Central memory CD8-positive, alpha-beta T cell (primary cell): ENCODE data around the gene CYRIA.

Source experiments
- ATAC-seq: fragments of 150-1000 bp; cut with Tn5 transposase; replicated peaks from 2 replicates; pipeline ENCODE4 v1.10.0; 2022; ENCODE audit warnings: mild to moderate bottlenecking, moderate FRiP score, moderate number of reproducible peaks; ENCODE audit not compliant: poor library complexity, severe bottlenecking; ENCODE audit errors: extremely low read depth
- DNase-seq, 2 donors: peaks; one replicate each; pipeline ENCODE4 v3.0.0; 2021; ENCODE audit warnings: low spot score in 2 of 2
- H3K27ac Mint-ChIP-seq: one replicate; pipeline ENCODE4 v1.8.0; 2022; ENCODE audit warnings: low read depth, mild to moderate bottlenecking, moderate library complexity, mixed read lengths
- H3K27me3 Mint-ChIP-seq: one replicate; pipeline ENCODE4 v1.8.0; 2022; ENCODE audit warnings: mixed read lengths
- H3K36me3 Mint-ChIP-seq: one replicate; pipeline ENCODE4 v1.8.0; 2022; ENCODE audit warnings: mild to moderate bottlenecking, moderate library complexity, mixed read lengths; ENCODE audit not compliant: insufficient read depth
- H3K4me1 Mint-ChIP-seq: one replicate; pipeline ENCODE4 v1.8.0; 2022; ENCODE audit warnings: mixed read lengths
- H3K4me3 Mint-ChIP-seq: one replicate; pipeline ENCODE4 v1.8.0; 2022; ENCODE audit warnings: mild to moderate bottlenecking, moderate library complexity, mixed read lengths
- H3K9me3 Mint-ChIP-seq: one replicate; pipeline ENCODE4 v1.8.0; 2022; ENCODE audit warnings: mixed read lengths

CYRIA gene

DNA sequence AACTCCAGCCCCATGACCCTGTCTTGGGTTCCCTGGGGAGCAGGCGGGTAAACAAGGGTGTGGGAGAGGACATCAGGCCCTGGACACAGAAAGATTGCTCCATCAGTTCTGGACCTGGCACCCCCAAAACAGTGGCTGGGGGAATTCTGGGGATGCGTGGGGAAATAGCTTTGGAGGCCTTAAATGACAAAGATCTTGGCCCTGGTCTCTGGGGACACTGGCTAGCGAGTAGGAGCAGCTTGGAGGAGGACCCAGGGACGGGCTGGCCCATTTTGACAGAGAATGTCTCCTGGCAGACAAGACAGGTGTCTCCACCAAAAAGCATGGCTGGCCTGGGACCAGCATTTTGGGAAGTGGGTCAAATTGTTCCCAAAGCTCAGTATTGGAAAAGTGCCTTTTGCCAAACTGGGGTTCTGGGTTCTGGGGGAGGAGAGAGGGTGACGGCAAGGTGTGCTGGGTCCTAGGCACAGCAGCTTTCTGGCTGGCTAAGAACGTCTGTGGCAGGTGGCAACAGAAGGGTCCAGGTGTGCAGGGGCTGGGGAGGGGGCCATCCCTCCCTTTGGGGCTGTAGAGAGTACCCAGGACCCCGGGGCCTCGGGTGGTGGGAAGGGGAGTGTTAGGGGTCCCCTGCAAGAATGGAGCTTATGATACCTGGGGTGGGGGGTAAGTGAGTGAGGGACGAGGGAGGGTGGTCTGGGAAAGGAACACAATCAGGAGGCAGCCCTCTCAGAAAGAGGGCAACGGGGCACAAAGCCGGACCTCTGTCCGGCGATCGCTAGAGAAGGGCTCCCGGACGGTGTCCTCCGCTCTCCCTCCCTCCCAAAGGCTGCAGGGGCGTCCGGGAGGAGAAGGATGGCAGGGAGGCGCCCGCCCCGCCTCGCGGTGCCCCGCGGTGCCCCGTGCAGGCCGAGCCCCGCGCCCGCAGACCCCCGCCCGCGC is 556 bp downstream of the CYRIA start:
- DNase-seq (no peak), ATAC-seq (no peak)
- peak overlapping the region; percentile 82 for H3K4me3 Mint-ChIP-seq
- peaks cover 38% of the 10 kb centered on the region for H3K4me1 Mint-ChIP-seq
- H3K36me3 Mint-ChIP-seq = peaks cover 7% of the 10 kb centered on the region
- H3K9me3 Mint-ChIP-seq = no peaks in the 10 kb centered on the region
- peaks cover 50% of the 10 kb centered on the region for H3K27me3 Mint-ChIP-seq
- peak overlapping the region; percentile 92 for H3K27ac Mint-ChIP-seq

DNA sequence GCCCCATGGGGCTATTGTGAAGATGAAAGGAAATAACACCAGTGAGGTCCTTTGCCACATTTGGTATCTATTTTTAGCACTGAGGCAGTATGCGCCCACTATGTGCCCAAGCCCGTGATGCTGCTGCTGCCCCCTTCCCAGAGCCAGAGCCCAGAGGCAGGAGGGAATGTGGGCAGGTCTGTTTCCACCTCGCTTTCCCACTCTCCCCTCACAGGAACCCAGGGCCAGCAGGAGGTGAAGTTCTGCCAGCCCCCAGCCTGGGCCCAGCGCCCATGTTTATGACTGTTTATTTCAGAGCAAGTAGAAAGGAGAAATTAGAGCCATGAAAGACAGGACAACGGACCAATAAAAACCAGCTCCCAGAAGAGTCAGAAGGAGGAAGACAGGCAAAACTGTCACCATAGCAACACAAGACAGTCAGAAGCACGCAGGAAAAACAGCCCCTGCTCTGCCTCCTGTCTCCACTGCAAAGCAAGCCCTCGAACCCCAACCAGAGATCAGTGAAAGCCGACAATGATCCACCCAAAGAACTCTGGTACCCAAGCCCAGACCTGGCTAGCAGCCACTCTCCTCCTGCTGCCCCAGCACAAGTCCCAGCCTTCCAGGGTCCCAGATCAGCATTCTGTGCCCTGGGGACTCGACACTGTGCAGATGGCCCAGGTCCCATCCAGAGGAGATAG is 1.4 kb downstream of the CYRIA start:
- Mint-ChIP-seq H3K9me3 (no peaks in the 10 kb centered on the region), H3K27ac (peak overlapping the region; percentile 92), H3K4me3 (peak overlapping the region; percentile 82), H3K4me1 (peaks cover 38% of the 10 kb centered on the region), H3K36me3 (peaks cover 7% of the 10 kb centered on the region), H3K27me3 (peaks cover 50% of the 10 kb centered on the region)
- no peak for ATAC-seq
- no peak for DNase-seq

DNA sequence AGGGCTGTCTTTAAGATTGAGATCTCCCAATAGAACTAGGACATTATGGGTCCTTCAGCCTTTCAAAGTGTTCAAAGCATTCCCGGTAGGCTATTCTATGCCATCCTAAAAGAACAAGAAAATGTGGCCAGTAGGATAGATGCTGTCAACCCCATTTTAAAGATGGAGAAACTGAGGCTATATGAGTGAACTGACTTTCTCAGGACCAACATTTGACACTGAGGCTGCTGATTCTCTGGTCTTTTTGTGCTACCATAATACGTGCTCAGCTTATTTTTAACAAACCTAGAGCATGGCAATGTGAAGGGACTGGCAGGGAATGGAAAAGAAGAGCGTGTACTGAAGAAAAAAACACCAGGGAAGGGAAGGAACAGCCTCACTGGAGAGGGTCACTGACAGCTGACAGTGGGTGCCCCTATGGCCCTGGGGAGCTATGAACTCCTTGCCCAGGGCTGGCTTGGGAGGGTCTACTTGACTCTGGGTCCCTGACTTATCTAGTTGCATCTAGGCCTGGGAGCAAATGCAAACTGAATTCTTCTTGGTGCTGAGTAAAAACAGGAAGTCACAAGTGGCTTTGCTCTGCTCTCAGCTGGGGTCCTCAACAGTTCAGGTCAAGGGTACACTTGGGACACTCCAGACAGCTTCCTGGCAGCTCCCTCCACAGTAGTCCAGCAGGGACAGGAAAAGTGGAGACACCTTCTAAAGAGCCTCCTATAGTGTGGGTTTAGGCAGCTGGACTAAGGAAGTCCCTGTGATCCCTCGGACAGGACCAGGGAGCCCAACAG is 2.3 kb downstream of the CYRIA start:
- H3K36me3 Mint-ChIP-seq = peaks cover 7% of the 10 kb centered on the region
- H3K27ac Mint-ChIP-seq = peak overlapping the region; percentile 92
- no peaks in the 10 kb centered on the region for H3K9me3 Mint-ChIP-seq
- peak overlapping the region; percentile 82 for H3K4me3 Mint-ChIP-seq
- peaks cover 50% of the 10 kb centered on the region for H3K27me3 Mint-ChIP-seq
- DNase-seq = no peak
- H3K4me1 Mint-ChIP-seq = peaks cover 38% of the 10 kb centered on the region
- ATAC-seq = no peak

DNA sequence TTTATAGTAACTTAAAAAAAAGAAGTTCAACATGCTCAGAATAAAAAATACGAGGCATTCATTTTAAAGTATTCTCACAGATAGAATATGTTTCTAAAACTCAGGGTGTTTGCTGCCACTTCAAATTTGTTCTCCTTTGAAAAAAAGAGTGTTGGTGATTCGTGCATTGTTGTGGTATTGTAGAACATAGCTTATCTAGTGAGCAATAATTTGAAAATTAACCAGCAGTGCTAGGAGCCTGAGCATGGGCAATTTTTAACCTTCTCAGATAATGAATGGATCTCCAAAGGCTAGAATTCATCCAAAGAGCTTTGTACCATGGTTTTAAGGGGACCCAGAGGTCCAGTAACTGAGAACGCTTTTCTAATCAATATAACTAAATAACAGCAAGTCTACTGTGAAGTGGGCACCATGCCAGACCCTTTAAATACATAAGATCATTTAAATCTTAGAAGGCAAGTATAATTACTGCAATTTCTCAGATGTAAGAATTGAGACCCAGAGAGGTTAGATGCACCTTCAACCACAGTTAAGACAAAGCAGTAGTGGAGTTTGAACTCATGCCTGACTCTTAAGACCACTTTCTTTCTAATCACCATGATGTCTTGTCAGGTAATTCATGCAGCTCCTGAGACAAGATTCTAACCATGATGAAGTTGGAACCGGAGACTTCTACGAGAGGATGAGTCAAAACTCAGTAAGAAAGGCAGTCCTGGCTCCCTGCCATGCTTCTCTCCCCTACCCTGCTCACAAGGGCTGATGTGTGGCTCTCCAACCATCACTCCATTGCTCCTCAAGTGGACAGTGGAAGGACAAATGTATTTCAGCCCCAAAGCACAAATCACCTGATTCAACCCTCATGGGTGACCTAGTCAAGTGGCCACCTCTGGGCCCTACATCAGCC is 3.4 kb downstream of the CYRIA start:
- ATAC-seq (no peak), DNase-seq (no peak)
- H3K36me3 Mint-ChIP-seq = peaks cover 7% of the 10 kb centered on the region
- no peaks in the 10 kb centered on the region for H3K9me3 Mint-ChIP-seq
- H3K27me3 Mint-ChIP-seq = peaks cover 44% of the 10 kb centered on the region
- no peak overlapping the region for H3K4me3 Mint-ChIP-seq
- peak overlapping the region; percentile 92 for H3K27ac Mint-ChIP-seq
- H3K4me1 Mint-ChIP-seq = peaks cover 38% of the 10 kb centered on the region

DNA sequence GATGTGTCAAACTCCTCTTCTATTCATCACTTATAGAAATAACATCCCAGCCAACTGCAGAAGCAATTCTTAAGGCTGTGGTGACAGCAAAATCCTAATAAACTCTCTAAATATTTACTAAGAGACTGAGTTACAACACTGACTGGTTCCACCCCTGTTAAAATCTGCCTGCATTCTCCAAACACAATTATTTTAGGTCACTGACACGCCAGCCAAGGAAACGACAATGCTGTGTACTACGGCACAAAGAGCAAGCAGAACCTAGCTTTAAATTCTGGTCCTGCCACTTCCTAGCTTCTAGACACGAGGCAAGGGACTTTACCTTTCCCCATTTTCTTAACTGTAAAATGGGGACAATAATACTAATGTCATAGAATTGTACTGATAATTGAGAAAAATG is 4.1 kb downstream of the CYRIA start:
- H3K9me3 Mint-ChIP-seq = no peaks in the 10 kb centered on the region
- no peak overlapping the region for H3K27ac Mint-ChIP-seq
- H3K27me3 Mint-ChIP-seq = peaks cover 38% of the 10 kb centered on the region
- peaks cover 38% of the 10 kb centered on the region for H3K4me1 Mint-ChIP-seq
- no peak overlapping the region for H3K4me3 Mint-ChIP-seq
- DNase-seq (no peak), ATAC-seq (no peak)
- peaks cover 7% of the 10 kb centered on the region for H3K36me3 Mint-ChIP-seq

DNA sequence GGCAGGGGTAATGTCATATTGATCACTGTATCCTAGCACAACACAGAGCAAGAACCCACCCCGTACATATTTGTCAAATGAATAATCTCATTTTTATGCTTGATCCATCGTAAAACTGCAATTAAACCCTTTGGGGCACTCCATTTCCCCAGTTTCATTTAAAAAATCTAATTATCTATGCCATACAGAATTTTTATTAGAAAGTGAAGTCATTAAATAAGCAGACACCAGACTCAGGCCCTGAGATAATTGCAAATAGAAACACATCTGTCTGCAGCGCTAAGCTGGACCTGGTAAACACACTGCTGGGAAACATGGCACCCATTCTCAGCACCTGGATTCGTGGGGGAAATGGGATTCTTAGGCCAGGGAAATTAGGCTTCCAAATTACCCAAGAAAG is 5.1 kb downstream of the CYRIA start:
- Mint-ChIP-seq H3K36me3 (peaks cover 3% of the 10 kb centered on the region), H3K27me3 (peaks cover 29% of the 10 kb centered on the region), H3K4me3 (no peak overlapping the region), H3K27ac (no peak overlapping the region), H3K9me3 (no peaks in the 10 kb centered on the region), H3K4me1 (peaks cover 36% of the 10 kb centered on the region)
- DNase-seq = no peak
- no peak for ATAC-seq

DNA sequence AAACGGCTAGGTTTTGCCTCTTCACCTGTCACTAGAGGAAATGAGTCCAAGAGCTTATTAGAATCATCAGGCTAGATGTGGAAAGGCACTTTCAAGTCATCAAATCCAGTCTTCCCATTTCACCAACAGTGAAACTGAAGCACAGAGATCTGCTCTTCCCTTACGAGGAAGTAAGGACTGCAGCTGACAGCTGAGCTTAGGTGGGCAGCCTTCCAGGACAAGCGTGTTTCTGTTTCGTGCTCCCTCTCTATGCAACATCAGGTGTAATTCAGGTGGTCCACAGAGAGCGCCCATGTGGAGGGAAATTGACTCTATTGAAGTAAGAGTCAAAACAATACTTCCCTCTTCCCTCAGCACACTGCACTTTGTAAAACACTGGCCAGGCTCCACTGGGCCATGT is 5.5 kb downstream of the CYRIA start:
- ATAC-seq = no peak
- Mint-ChIP-seq H3K4me3 (no peak overlapping the region), H3K4me1 (peaks cover 34% of the 10 kb centered on the region)

DNA sequence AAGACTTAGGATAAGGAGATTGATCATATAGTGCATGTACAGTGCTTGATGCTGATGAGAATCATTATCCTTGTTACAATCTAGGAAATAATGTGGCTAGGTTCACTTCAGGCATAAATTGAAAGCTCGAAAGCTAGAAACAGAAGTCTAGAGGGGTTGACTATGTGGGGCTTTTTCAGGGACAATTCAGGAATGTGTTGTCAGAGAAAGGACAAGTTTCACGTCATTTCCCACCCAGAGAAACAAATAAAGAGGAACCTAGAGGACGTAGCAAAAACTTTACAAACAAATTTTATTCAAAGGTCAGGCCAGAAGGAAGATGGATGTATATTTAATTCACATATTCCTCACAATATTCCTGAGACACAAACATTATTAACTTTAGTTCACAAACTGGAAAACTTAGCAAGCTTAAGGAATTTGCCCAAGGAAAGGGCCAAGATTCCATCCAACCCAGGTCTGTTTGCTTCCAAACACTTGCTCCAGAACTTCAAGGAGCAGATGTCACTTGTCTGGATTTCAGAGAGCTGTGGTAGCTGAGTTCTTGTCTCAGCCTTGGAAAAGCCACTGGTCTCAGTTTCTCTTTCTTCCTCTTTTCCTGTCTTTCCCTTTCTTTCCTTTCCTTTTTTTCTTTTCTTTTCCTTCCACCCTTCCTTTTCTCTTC is 7.4 kb downstream of the CYRIA start:
- Mint-ChIP-seq H3K27me3 (peaks cover 5% of the 10 kb centered on the region), H3K9me3 (no peaks in the 10 kb centered on the region), H3K4me1 (peaks cover 29% of the 10 kb centered on the region), H3K36me3 (no peaks in the 10 kb centered on the region), H3K27ac (peak overlapping the region; percentile 41), H3K4me3 (no peak overlapping the region)
- ATAC-seq (no peak), DNase-seq (no peak)

More for the DNA sequence above, 5.5 kb downstream of the CYRIA start:
- peaks cover 24% of the 10 kb centered on the region for H3K27me3 Mint-ChIP-seq
- H3K36me3 Mint-ChIP-seq = peaks cover 3% of the 10 kb centered on the region
- no peak overlapping the region for H3K27ac Mint-ChIP-seq
- DNase-seq = no peak
- H3K9me3 Mint-ChIP-seq = no peaks in the 10 kb centered on the region

DNA sequence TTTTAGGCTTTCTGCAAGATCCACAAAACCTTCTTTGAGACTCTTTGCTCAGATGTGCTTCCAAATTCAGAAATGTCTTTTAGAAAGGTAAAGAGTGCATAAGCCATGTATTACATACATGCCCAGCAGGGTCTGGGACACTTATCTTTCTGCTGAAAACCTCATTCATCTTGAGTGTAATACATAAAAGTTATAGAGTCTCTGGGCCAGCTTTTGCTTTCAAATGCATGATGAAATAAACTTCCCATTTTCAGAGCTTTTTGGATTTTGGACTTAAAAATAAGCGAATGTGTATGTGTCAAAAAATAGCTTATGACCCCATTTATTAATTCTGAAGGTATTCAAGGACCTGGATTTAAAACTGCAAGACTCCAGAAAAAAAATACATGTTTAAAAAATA is 8.0 kb downstream of the CYRIA start:
- Mint-ChIP-seq H3K27ac (no peak overlapping the region), H3K36me3 (no peaks in the 10 kb centered on the region), H3K4me3 (no peak overlapping the region), H3K27me3 (no peaks in the 10 kb centered on the region), H3K4me1 (peaks cover 26% of the 10 kb centered on the region), H3K9me3 (no peaks in the 10 kb centered on the region)
- ATAC-seq = no peak
- no peak for DNase-seq

DNA sequence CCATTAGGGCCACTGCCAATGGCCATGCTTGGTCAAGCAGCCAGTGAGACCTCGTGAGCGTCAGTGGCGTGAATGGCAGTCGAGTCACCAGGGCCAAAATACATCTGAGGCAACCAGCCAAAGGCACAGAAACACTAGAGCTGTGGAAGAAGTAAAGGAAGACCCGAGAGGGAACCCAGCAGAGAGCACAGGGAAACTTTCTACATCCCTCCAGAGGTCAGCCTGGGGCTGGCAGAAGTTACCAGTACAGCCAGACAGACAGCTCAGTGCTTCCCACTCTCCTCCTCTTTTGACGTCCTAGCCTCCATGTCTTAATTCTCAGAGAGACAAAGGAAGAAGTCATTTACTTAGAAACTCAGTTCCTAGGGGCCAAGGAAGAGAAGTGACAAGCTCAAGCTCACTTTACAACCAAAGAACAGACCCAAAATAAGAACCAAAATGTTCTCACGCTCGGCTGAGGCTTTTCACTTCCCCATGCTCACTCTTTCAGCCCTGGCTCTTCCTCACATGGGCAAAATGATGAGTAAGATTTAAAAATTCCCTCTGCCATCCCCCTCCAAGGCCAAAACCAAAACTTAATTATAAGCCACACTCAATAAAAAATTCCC is 8.7 kb downstream of the CYRIA start:
- H3K9me3 Mint-ChIP-seq = no peaks in the 10 kb centered on the region
- H3K4me3 Mint-ChIP-seq = no peak overlapping the region
- peaks cover 23% of the 10 kb centered on the region for H3K4me1 Mint-ChIP-seq
- ATAC-seq = peak; percentile 19
- no peaks in the 10 kb centered on the region for H3K36me3 Mint-ChIP-seq
- DNase-seq = no peak
- H3K27me3 Mint-ChIP-seq = no peaks in the 10 kb centered on the region
- no peak overlapping the region for H3K27ac Mint-ChIP-seq

DNA sequence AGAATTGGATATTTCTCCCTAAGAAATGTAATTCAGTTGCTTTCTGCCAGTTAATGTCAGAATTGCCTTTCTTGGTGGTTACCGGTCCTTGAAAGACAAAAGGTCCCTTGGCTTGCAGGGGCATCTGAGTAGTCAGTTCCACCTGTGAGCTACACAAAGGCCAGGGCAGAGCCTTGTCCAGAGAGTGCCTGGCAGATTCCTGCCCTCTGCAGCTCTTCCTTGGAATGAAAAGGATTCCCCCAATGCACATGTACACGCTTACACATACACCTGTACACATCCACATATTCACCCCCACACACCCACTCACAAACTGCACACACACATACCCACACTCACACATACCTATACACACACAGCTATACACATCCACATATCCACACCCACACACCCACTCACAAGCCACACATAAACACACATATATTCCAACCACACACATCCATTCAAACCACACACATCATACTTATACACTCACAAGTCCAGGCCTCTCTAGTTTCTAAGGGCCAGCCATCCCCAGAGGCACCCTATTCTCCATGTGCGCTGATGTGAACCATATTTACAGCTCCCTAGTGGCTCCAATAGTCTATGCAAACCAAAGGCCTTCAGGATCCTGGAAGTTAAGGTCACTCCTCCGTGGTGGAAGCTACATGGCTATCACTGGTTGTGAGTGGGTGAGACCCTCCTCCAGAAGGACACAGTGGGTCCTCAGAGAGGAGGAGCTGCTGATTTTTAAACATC is 9.6 kb downstream of the CYRIA start:
- H3K4me3 Mint-ChIP-seq = no peak overlapping the region
- no peaks in the 10 kb centered on the region for H3K9me3 Mint-ChIP-seq
- H3K4me1 Mint-ChIP-seq = peaks cover 27% of the 10 kb centered on the region
- ATAC-seq (no peak), DNase-seq (no peak)
- no peaks in the 10 kb centered on the region for H3K27me3 Mint-ChIP-seq
- no peaks in the 10 kb centered on the region for H3K36me3 Mint-ChIP-seq
- no peak overlapping the region for H3K27ac Mint-ChIP-seq
